H9 (cell line): ENCODE data around the gene NT5DC4. TPM values are rescaled to one million over a fixed set of nuclear protein-coding genes. Genes with fewer than 3 reads are reported as not detected.
A peak's percentile ranks its signal among the peaks of the same experiment; 100 is the strongest.

Experiments used
- DNase-seq: peaks from one replicate; pipeline ENCODE4 v3.0.0-alpha.2; 2017
- H2AFZ ChIP-seq: one replicate; pipeline ENCODE4 v1.6.1; 2013; ENCODE audit warnings: mild to moderate bottlenecking, low read length, control low read depth, moderate library complexity
- H2AK5ac ChIP-seq: 2 replicates; pipeline ENCODE4 v1.6.1; 2013; ENCODE audit warnings: low read length, control low read depth, mixed read lengths; ENCODE audit not compliant: insufficient read length
- H2BK120ac ChIP-seq: one replicate; pipeline ENCODE4 v1.6.1; 2013; ENCODE audit warnings: low read depth, mild to moderate bottlenecking, low read length, control low read depth, inconsistent platforms; ENCODE audit not compliant: poor library complexity, severe bottlenecking
- H2BK12ac ChIP-seq: 2 replicates; pipeline ENCODE4 v1.6.1; 2013; ENCODE audit warnings: low read length, control low read depth, mixed read lengths, low read depth; ENCODE audit not compliant: insufficient read length
- H2BK15ac ChIP-seq: 2 replicates; pipeline ENCODE4 v1.6.1; 2013; ENCODE audit warnings: low read depth, low read length, control low read depth
- H2BK20ac ChIP-seq: one replicate; pipeline ENCODE4 v1.6.1; 2013; ENCODE audit warnings: low read depth, mild to moderate bottlenecking, low read length, control low read depth, inconsistent platforms; ENCODE audit not compliant: poor library complexity, severe bottlenecking
- H2BK5ac ChIP-seq: 2 replicates; pipeline ENCODE4 v1.6.1; 2013; ENCODE audit warnings: low read length, control low read depth, mixed read lengths; ENCODE audit not compliant: insufficient read length
- H3K14ac ChIP-seq: 2 replicates; pipeline ENCODE4 v1.6.1; 2013; ENCODE audit warnings: low read length, control low read depth; ENCODE audit not compliant: insufficient read depth
- H3K18ac ChIP-seq: 2 replicates; pipeline ENCODE4 v1.6.1; 2013; ENCODE audit warnings: low read depth, mild to moderate bottlenecking, mixed read lengths, low read length, control low read depth; ENCODE audit not compliant: insufficient read length
- H3K23ac ChIP-seq: 2 replicates; pipeline ENCODE4 v1.6.1; 2013; ENCODE audit warnings: low read length, control low read depth, mixed read lengths, low read depth; ENCODE audit not compliant: insufficient read length
- H3K23me2 ChIP-seq: 2 replicates; pipeline ENCODE4 v1.6.1; 2013; ENCODE audit warnings: low read depth, mild to moderate bottlenecking, mixed read lengths, low read length, control low read depth; ENCODE audit not compliant: insufficient read length, poor library complexity, severe bottlenecking
- H3K27ac ChIP-seq: 2 replicates; pipeline ENCODE4 v1.5.1; 2013; ENCODE audit warnings: low read length, control low read depth, mixed read lengths, low read depth; ENCODE audit not compliant: insufficient read length
- H3K27me3 ChIP-seq: 2 replicates; pipeline ENCODE4 v1.6.1; 2013; ENCODE audit warnings: low read length, control low read depth, inconsistent platforms; ENCODE audit not compliant: insufficient read depth
- H3K4ac ChIP-seq: 2 replicates; pipeline ENCODE4 v1.6.1; 2013; ENCODE audit warnings: low read depth, mild to moderate bottlenecking, control low read depth, inconsistent platforms, low read length, moderate library complexity
- H3K4me1 ChIP-seq: 2 replicates; pipeline ENCODE4 v1.6.1; 2013; ENCODE audit warnings: low read length, control low read depth, inconsistent platforms; ENCODE audit not compliant: insufficient read depth
- H3K4me2 ChIP-seq: 2 replicates; pipeline ENCODE4 v1.6.1; 2013; ENCODE audit warnings: low read length, control low read depth, mixed read lengths; ENCODE audit not compliant: insufficient read length, insufficient read depth
- H3K56ac ChIP-seq: 2 replicates; pipeline ENCODE4 v1.6.1; 2013; ENCODE audit warnings: low read depth, mild to moderate bottlenecking, mixed read lengths, low read length, control low read depth; ENCODE audit not compliant: insufficient read length
- H3K79me1 ChIP-seq: 2 replicates; pipeline ENCODE4 v1.6.1; 2013; ENCODE audit warnings: low read depth, mild to moderate bottlenecking, moderate library complexity, low read length, control low read depth, inconsistent platforms; ENCODE audit not compliant: insufficient read depth, poor library complexity, severe bottlenecking
- H3K79me2 ChIP-seq: 2 replicates; pipeline ENCODE4 v1.6.1; 2013; ENCODE audit warnings: low read length, control low read depth, inconsistent platforms; ENCODE audit not compliant: insufficient read depth
- H3K9ac ChIP-seq: 2 replicates; pipeline ENCODE4 v1.6.1; 2013; ENCODE audit warnings: low read length, control low read depth, mixed read lengths; ENCODE audit not compliant: insufficient read length; ENCODE audit errors: extremely low read depth
- H3K9me3 ChIP-seq: one replicate; pipeline ENCODE4 v1.6.1; 2013; ENCODE audit warnings: low read depth, low read length, inconsistent platforms; ENCODE audit not compliant: control insufficient read depth
- H3T11ph ChIP-seq: one replicate; pipeline ENCODE4 v1.6.1; 2013; ENCODE audit warnings: mild to moderate bottlenecking, low read length, control low read depth, inconsistent platforms
- H4K20me1 ChIP-seq: one replicate; pipeline ENCODE4 v1.6.1; 2013; ENCODE audit not compliant: control insufficient read depth, insufficient read length, insufficient read depth
- H4K5ac ChIP-seq: 2 replicates; pipeline ENCODE4 v1.6.1; 2013; ENCODE audit warnings: low read depth, mild to moderate bottlenecking, mixed read lengths, low read length, control low read depth; ENCODE audit not compliant: insufficient read length
- H4K8ac ChIP-seq: replicated peaks from 2 replicates; pipeline ENCODE4 v1.6.1; 2013; ENCODE audit warnings: low read length, control low read depth, mixed read lengths, low read depth; ENCODE audit not compliant: insufficient read length
- H4K91ac ChIP-seq: 2 replicates; pipeline ENCODE4 v1.6.1; 2013; ENCODE audit warnings: low read depth, mild to moderate bottlenecking, moderate library complexity, mixed read lengths, low read length, control low read depth; ENCODE audit not compliant: insufficient read length
- H3K27ac Mint-ChIP-seq, 3 experiments: 2 replicates in 2 of 3; 3 replicates in 1 of 3; pipeline ENCODE4 v1.8.0; 2020 to 2021; ENCODE audit warnings: mixed read lengths in 3 of 3, mild to moderate bottlenecking in 1 of 3, moderate library complexity in 1 of 3
- H3K27me3 Mint-ChIP-seq: 2 replicates; pipeline ENCODE4 v1.8.0; 2021; ENCODE audit warnings: low read depth, mild to moderate bottlenecking, moderate library complexity, mixed read lengths
- H3K36me3 Mint-ChIP-seq, 3 experiments: 2 replicates in 2 of 3; 3 replicates in 1 of 3; pipeline ENCODE4 v1.8.0; 2020 to 2021; ENCODE audit warnings: low read depth in 3 of 3, mixed read lengths in 3 of 3; ENCODE audit not compliant: insufficient read depth in 1 of 3
- H3K4me1 Mint-ChIP-seq, 2 experiments: 2 replicates each; pipeline ENCODE4 v1.8.0; 2020; ENCODE audit warnings: mixed read lengths in 2 of 2
- H3K4me3 Mint-ChIP-seq, 2 experiments: 2 replicates in 1 of 2; 3 replicates in 1 of 2; pipeline ENCODE4 v1.8.0; 2020 to 2021; ENCODE audit warnings: mild to moderate bottlenecking in 2 of 2, mixed read lengths in 2 of 2, moderate library complexity in 1 of 2
- H3K9me3 Mint-ChIP-seq, 2 experiments: 2 replicates in 1 of 2; 3 replicates in 1 of 2; pipeline ENCODE4 v1.8.0; 2020; ENCODE audit warnings: mild to moderate bottlenecking in 2 of 2, mixed read lengths in 2 of 2, moderate library complexity in 1 of 2
- CTCF ChIP-seq: fragments of 200-600 bp; sonication (generic); conservative IDR thresholded peaks from 3 replicates; pipeline ENCODE4 v1.8.0; 2021; ENCODE audit warnings: antibody characterized with exemption, mild to moderate bottlenecking
- WGBS: extraction: QIAGEN DNeasy Blood & Tissue Kit; methylation state at CpG from one replicate; pipeline ENCODE4 v1.1.7; 2013; ENCODE audit warnings: missing lambda C conversion rate, low lambda C conversion rate, mixed read lengths; ENCODE audit not compliant: insufficient read length; ENCODE audit errors: extremely low coverage; 5-methylcytosine and 5-hydroxymethylcytosine counted together
- total RNA-seq: library from RNA; stranded (reverse); gene quantifications from 2 replicates; pipeline ENCODE4 v1.2.1, GENCODE V29; 2021

NT5DC4 gene
- total RNA-seq, 1 experiment from 2014 or later: not detected

GRCh38 chr2:112752667-112753066 is 31.8 kb downstream of the NT5DC4 start:
- Histone ChIP-seq H4K5ac (no peak overlapping the region), H3K79me1 (peaks cover 3% of the 10 kb centered on the region), H2AK5ac (no peak overlapping the region), H2BK12ac (no peak overlapping the region), H2AFZ (no peak overlapping the region), H3K18ac (no peak overlapping the region), H4K8ac (no peak overlapping the region), H3K14ac (no peak overlapping the region), H4K20me1 (no peaks in the 10 kb centered on the region), H3K4ac (no peak overlapping the region), H2BK5ac (no peak overlapping the region), H3K9me3 (no peaks in the 10 kb centered on the region), H2BK120ac (no peak overlapping the region), H3K23ac (no peak overlapping the region), H3T11ph (no peak overlapping the region), H3K27me3 (no peaks in the 10 kb centered on the region), H4K91ac (no peak overlapping the region), H3K56ac (no peak overlapping the region), H3K4me2 (no peak overlapping the region), H3K23me2 (no peaks in the 10 kb centered on the region), H3K4me1 (no peaks in the 10 kb centered on the region; the same call in 1 of the 2 replicates), H3K27ac (no peak overlapping the region), H3K79me2 (no peaks in the 10 kb centered on the region), H2BK20ac (no peak overlapping the region), H3K9ac (no peak overlapping the region), H2BK15ac (no peak overlapping the region)
- no CpG with 5 or more reads among the region's 4 CpGs for WGBS
- TF ChIP-seq CTCF: no peak
- Mint-ChIP-seq H3K9me3 (no peaks in the 10 kb centered on the region), H3K4me3 (no peak overlapping the region), H3K27ac (0 out of 7 replicates have a peak overlapping the region, but pooled peaks of 1 of the 3 experiments have one; percentile 54), H3K36me3 (peaks cover 19 to 63% (median 60%) of the 10 kb centered on the region in 3 experiments; a peak in 6 of 7 replicates), H3K27me3 (no peaks in the 10 kb centered on the region), H3K4me1 (peaks cover 2 to 6% of the 10 kb centered on the region in 2 experiments; a peak in 3 of 4 replicates)
- no peak for DNase-seq
